HG02642 (cell line): ENCODE measurements around the gene FOXD2.

Source experiments
- ATAC-seq: cut with Tn5 transposase; IDR thresholded peaks from one replicate; pipeline ENCODE4 v1.9.1; 2021; ENCODE audit warnings: mild to moderate bottlenecking; ENCODE audit not compliant: unreplicated experiment, poor library complexity

Gene FOXD2

GRCh38 chr1:47437447-47438164, at the start of gene FOXD2:
Gene FOXD2 (plus strand): TSS chr1:47438044. CDS start chr1:47438136, 92 bp downstream.
- ATAC-seq = peak; percentile 88

- ATAC-seq = peak; percentile 76
Observed at GRCh38 chr1:47388891-47389238, 49.0 kb upstream of the FOXD2 start.

GRCh38 chr1:47389731-47390130, 48.1 kb upstream of the FOXD2 start:
- no peak for ATAC-seq

- ATAC-seq = no peak
Observed at GRCh38 chr1:47390843-47391242, 47.0 kb upstream of the FOXD2 start.

- no peak for ATAC-seq
Observed at GRCh38 chr1:47393141-47393540, 44.7 kb upstream of the FOXD2 start.

- no peak for ATAC-seq
Observed at GRCh38 chr1:47395433-47395832, 42.4 kb upstream of the FOXD2 start.

- ATAC-seq = no peak
Observed at GRCh38 chr1:47396671-47397196, 41.1 kb upstream of the FOXD2 start.

GRCh38 chr1:47399138-47399845, 38.6 kb upstream of the FOXD2 start:
- no peak for ATAC-seq

- ATAC-seq = no peak
Observed at GRCh38 chr1:47399846-47400155, 38.0 kb upstream of the FOXD2 start.

- no peak for ATAC-seq
Observed at GRCh38 chr1:47401761-47402160, 36.1 kb upstream of the FOXD2 start.

- no peak for ATAC-seq
Observed at GRCh38 chr1:47402591-47402990, 35.3 kb upstream of the FOXD2 start.

GRCh38 chr1:47403321-47403910, 34.4 kb upstream of the FOXD2 start:
- no peak for ATAC-seq

- ATAC-seq = no peak
Observed at GRCh38 chr1:47405697-47406096, 32.1 kb upstream of the FOXD2 start.

- ATAC-seq = no peak
Observed at GRCh38 chr1:47406966-47407365, 30.9 kb upstream of the FOXD2 start.

GRCh38 chr1:47407481-47407880, 30.4 kb upstream of the FOXD2 start:
- no peak for ATAC-seq

GRCh38 chr1:47409311-47410067, 28.4 kb upstream of the FOXD2 start:
- no peak for ATAC-seq

- ATAC-seq = no peak
Observed at GRCh38 chr1:47410068-47410455, 27.8 kb upstream of the FOXD2 start.

- ATAC-seq = no peak
Observed at GRCh38 chr1:47411436-47411835, 26.4 kb upstream of the FOXD2 start.

- ATAC-seq = no peak
Observed at GRCh38 chr1:47412437-47412836, 25.4 kb upstream of the FOXD2 start.

- no peak for ATAC-seq
Observed at GRCh38 chr1:47415728-47416318, 22.0 kb upstream of the FOXD2 start, which contains the start of gene FOXE3. Gene FOXE3 (plus strand): TSS chr1:47416285. CDS start chr1:47416316, 31 bp downstream.
